Large intestine (tissue), 1 donor: ENCODE data around the gene NOD1. TPM values are rescaled to one million over a fixed set of nuclear protein-coding genes. Genes with fewer than 3 reads are reported as not detected.

ENCODE experiments used
- polyA plus RNA-seq: library from polyadenylated mRNA; unstranded; fragments of 120-200 nt; gene quantifications from one replicate; pipeline ENCODE4 v1.2.1, GENCODE V29; 2013

Gene NOD1
- polyA plus RNA-seq, 1 donor: 7.5 TPM

Other genes with a start within 250 kb of the NOD1 start
- gene ZNRF2, start 194.2 kb downstream of the NOD1 start, polyA plus RNA-seq: 12.1 TPM
- gene GGCT, start 26.0 kb upstream of the NOD1 start, polyA plus RNA-seq: 64.6 TPM
- gene GARS1, start 116.1 kb upstream of the NOD1 start, polyA plus RNA-seq: 50.9 TPM
- 0.31 TPM for gene CRHR2, start 203.7 kb upstream of the NOD1 start, polyA plus RNA-seq